Activated CD4-positive, alpha-beta T cell treated with anti-CD3 and anti-CD28 coated beads for 4 hours (primary cell): ENCODE measurements around the gene MPI.

Experiments
- DNase-seq, 2 donors: peaks; one replicate each; pipeline ENCODE4 v3.0.0-alpha.2; 2020

The MPI gene

GRCh38 chr15:74937590-74938371 lies 47.9 kb downstream of the MPI start, which contains the start of gene COX5A:
TSS of gene COX5A (minus strand) at chr15:74938073. CDS start at chr15:74938014, 59 bp downstream.
- DNase-seq: peak; percentile 88 to 91

- DNase-seq: peak; percentile 62 to 83
These were observed 60.5 kb downstream of the MPI start for GRCh38 chr15:74950078-74950908.

DNA sequence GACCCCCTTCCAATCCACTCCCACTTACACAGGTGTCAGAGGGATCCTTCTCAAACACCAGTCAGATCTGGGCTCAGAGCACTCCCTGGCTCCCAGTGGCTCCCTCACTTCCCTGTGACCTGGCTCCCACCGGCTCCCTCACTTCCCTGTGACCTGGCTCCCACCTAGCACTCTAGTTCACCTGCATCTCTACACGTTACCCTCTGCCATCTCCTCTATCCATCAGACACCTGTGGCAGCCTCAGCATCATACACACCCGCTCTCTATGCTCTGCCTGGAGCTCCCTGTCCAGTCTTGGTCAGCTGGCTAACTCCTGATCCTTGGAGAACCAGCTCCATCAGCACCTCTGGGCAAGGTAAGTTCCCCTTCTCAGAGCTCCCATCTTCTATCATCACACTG lies 61.2 kb downstream of the MPI start:
- no peak for DNase-seq
